ENCODE results near the gene NR1I3.
"Not testable (repeated sequence)": the region's sequence is repeated elsewhere in the genome, so short reads cannot be mapped to it uniquely, and the experiment has no call there.

NR1I3 gene

GRCh38 chr1:161258439-161259344, 20.7 kb upstream of the NR1I3 start, which contains the start of gene PCP4L1:
PCP4L1 (plus strand) TSS chr1:161258745; CDS start chr1:161258975, 230 bp downstream.
- Mint-ChIP-seq H3K27ac (peak within 1 kb of the TSS; percentile 46), H3K9me3 (no peaks in the 10 kb centered on the region), H3K27me3 (peaks cover 42% of the 10 kb centered on the region), H3K4me1 (peaks cover 14% of the 10 kb centered on the region), H3K4me3 (peak within 1 kb of the TSS; percentile 82), H3K36me3 (peaks cover 7% of the 10 kb centered on the region)

- H3K27ac Mint-ChIP-seq, H3K9me3 Mint-ChIP-seq, H3K4me3 Mint-ChIP-seq, H3K36me3 Mint-ChIP-seq: not testable (repeated sequence)
- peaks cover 14% of the 10 kb centered on the region for H3K4me1 Mint-ChIP-seq
- H3K27me3 Mint-ChIP-seq = peaks cover 38% of the 10 kb centered on the region
These were observed 19.1 kb upstream of the NR1I3 start for GRCh38 chr1:161257109-161257508.

GRCh38 chr1:161255955-161256520, 18.0 kb upstream of the NR1I3 start:
- H3K4me3 Mint-ChIP-seq, H3K36me3 Mint-ChIP-seq, H3K4me1 Mint-ChIP-seq, H3K9me3 Mint-ChIP-seq, H3K27ac Mint-ChIP-seq: not testable (repeated sequence)
- peaks cover 30% of the 10 kb centered on the region for H3K27me3 Mint-ChIP-seq

GRCh38 chr1:161255302-161255701, 17.3 kb upstream of the NR1I3 start:
- not testable (repeated sequence) for H3K9me3 Mint-ChIP-seq, H3K4me1 Mint-ChIP-seq, H3K36me3 Mint-ChIP-seq, H3K27ac Mint-ChIP-seq, H3K4me3 Mint-ChIP-seq
- peaks cover 25% of the 10 kb centered on the region for H3K27me3 Mint-ChIP-seq

GRCh38 chr1:161251579-161251978, 13.6 kb upstream of the NR1I3 start:
- H3K9me3 Mint-ChIP-seq = no peaks in the 10 kb centered on the region
- H3K4me1 Mint-ChIP-seq = no peaks in the 10 kb centered on the region
- H3K4me3 Mint-ChIP-seq = no peak overlapping the region
- H3K36me3 Mint-ChIP-seq = no peaks in the 10 kb centered on the region
- H3K27me3 Mint-ChIP-seq = no peaks in the 10 kb centered on the region
- no peak overlapping the region for H3K27ac Mint-ChIP-seq

- Mint-ChIP-seq H3K27me3 (no peaks in the 10 kb centered on the region), H3K27ac (no peak overlapping the region), H3K9me3 (no peaks in the 10 kb centered on the region), H3K36me3 (no peaks in the 10 kb centered on the region), H3K4me3 (no peak overlapping the region), H3K4me1 (no peaks in the 10 kb centered on the region)
These were observed 12.8 kb upstream of the NR1I3 start for GRCh38 chr1:161250829-161251228.

- not testable (repeated sequence) for H3K9me3 Mint-ChIP-seq, H3K27me3 Mint-ChIP-seq, H3K4me3 Mint-ChIP-seq, H3K4me1 Mint-ChIP-seq, H3K36me3 Mint-ChIP-seq, H3K27ac Mint-ChIP-seq
These were observed 12.1 kb upstream of the NR1I3 start for GRCh38 chr1:161250100-161250499.

- Mint-ChIP-seq H3K4me1 (no peaks in the 10 kb centered on the region), H3K4me3 (no peak overlapping the region), H3K27ac (no peak overlapping the region), H3K36me3 (no peaks in the 10 kb centered on the region), H3K27me3 (no peaks in the 10 kb centered on the region), H3K9me3 (no peaks in the 10 kb centered on the region)
These were observed 6.9 kb upstream of the NR1I3 start for GRCh38 chr1:161244888-161245287.

GRCh38 chr1:161242313-161242712, 4.3 kb upstream of the NR1I3 start:
- Mint-ChIP-seq H3K36me3 (no peaks in the 10 kb centered on the region), H3K4me3 (no peak overlapping the region), H3K27ac (no peak overlapping the region), H3K9me3 (no peaks in the 10 kb centered on the region), H3K4me1 (no peaks in the 10 kb centered on the region), H3K27me3 (no peaks in the 10 kb centered on the region)

DNA sequence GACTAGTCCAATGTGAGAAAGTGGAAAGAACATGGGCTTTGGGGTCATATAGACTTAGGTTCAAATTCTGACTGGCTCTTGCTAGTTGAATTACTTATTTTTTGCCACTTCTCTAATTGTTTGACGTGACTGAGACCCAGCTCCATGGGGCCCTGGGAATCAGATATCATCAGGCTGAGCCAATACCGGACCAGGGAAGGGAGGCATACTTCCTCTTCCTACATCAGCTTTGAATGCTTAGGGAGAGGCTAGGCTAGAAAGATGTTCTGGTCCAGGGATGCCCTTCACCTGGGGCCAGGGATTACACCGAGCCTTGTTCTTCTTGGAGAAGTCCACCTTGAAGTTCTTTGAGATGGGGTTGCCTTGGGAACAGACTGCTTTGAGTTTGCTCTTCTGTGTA, 3.7 kb upstream of the NR1I3 start:
- Mint-ChIP-seq H3K36me3 (no peaks in the 10 kb centered on the region), H3K27me3 (no peaks in the 10 kb centered on the region), H3K9me3 (no peaks in the 10 kb centered on the region), H3K4me1 (no peaks in the 10 kb centered on the region), H3K27ac (no peak overlapping the region), H3K4me3 (no peak overlapping the region)

DNA sequence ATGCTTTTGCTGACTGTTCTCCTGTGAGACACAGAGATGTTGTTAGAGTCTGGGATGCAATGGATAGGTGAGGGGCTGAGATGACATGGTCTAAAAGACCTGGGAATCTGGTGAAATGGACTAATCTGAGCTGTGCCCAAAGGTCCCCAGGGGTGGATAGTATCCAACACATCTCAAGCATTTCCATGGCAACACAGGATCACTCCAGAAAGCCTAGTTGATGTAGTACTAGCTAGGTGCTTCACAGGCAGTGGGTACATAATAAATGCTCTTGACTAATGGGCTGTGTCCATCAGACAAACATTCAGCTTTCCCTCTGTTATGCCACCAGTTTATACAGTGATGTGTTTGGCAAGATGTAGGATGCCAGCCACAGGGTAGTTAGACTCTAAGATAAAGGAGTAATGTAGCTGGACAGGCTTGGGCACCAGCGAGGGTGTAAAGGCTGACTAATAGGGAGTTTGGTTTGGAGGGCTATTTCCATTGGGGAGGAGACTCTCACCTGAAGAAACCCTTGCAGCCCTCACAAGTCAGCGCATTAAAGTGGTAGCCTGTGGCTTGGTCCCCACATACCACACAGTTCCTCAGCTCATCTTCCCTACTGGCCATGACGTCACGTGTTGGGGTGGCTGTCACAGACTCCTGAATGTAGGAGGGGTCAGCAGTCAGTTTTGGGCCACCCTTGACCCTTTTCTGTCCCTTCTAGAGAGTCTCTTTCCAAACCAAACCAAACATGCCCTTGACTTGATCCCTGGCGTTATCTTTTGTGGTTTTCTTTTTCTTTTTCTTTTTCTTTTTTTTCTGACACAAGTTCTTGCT, 1.8 kb downstream of the NR1I3 start:
- no peaks in the 10 kb centered on the region for H3K36me3 Mint-ChIP-seq
- no peak overlapping the region for H3K4me3 Mint-ChIP-seq
- H3K9me3 Mint-ChIP-seq = no peaks in the 10 kb centered on the region
- no peaks in the 10 kb centered on the region for H3K4me1 Mint-ChIP-seq
- H3K27me3 Mint-ChIP-seq = no peaks in the 10 kb centered on the region
- no peak overlapping the region for H3K27ac Mint-ChIP-seq

DNA sequence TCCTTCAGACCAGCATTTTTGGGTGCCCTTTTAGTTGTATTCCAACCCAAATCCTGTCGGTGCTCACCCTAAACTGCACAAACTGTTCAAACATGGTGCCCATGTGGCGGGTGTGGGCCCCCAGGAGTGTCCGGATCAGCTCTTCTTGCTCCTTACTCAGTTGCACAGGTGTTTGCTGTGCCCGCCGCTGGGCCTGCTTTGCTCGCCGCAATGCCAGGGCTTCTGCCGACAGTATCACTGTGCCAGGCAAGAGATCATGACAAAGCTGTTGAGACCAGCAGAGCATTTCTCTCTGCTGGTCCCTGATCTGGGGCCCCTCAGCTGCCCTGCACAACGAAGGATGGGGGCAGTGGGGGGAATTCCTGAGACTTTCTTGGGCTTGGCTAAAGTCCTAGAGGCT, 4.9 kb downstream of the NR1I3 start:
- Mint-ChIP-seq H3K27ac (no peak overlapping the region), H3K4me3 (no peak overlapping the region), H3K27me3 (no peaks in the 10 kb centered on the region), H3K4me1 (peaks cover 2% of the 10 kb centered on the region), H3K9me3 (no peaks in the 10 kb centered on the region), H3K36me3 (peaks cover 5% of the 10 kb centered on the region)

GRCh38 chr1:161230762-161231161, 7.2 kb downstream of the NR1I3 start:
- Mint-ChIP-seq H3K27me3 (no peaks in the 10 kb centered on the region), H3K4me3 (no peak overlapping the region), H3K36me3 (peaks cover 5% of the 10 kb centered on the region), H3K27ac (no peak overlapping the region), H3K4me1 (peaks cover 25% of the 10 kb centered on the region), H3K9me3 (no peaks in the 10 kb centered on the region)

- peaks cover 5% of the 10 kb centered on the region for H3K36me3 Mint-ChIP-seq
- peaks cover 33% of the 10 kb centered on the region for H3K4me1 Mint-ChIP-seq
These were observed 8.1 kb downstream of the NR1I3 start for GRCh38 chr1:161229896-161230295.

GRCh38 chr1:161228032-161228431, 10.0 kb downstream of the NR1I3 start:
- Mint-ChIP-seq H3K4me3 (peak overlapping the region; percentile 99), H3K27ac (no peak overlapping the region), H3K27me3 (no peaks in the 10 kb centered on the region), H3K4me1 (peaks cover 41% of the 10 kb centered on the region), H3K36me3 (peaks cover 5% of the 10 kb centered on the region), H3K9me3 (no peaks in the 10 kb centered on the region)

More at GRCh38 chr1:161229896-161230295, 8.1 kb downstream of the NR1I3 start:
- Mint-ChIP-seq H3K27me3 (no peaks in the 10 kb centered on the region), H3K27ac (no peak overlapping the region), H3K4me3 (no peak overlapping the region), H3K9me3 (no peaks in the 10 kb centered on the region)
